Ascending aorta (tissue), 2 donors: Measurements from ENCODE around the gene OR4D1. TPM values are rescaled to one million over a fixed set of nuclear protein-coding genes. Genes with fewer than 3 reads are reported as not detected.

Source experiments
- DNase-seq, 2 donors: peaks; one replicate each; pipeline ENCODE4 v3.0.0-alpha.2; 2019; ENCODE audit warnings: low spot score in 2 of 2
- H3K27ac ChIP-seq, 2 donors: fragments of 200-600 bp; sonication (generic); one replicate each; pipeline ENCODE4 v1.5.1; 2016 to 2017; ENCODE audit warnings: mild to moderate bottlenecking in 1 of 2
- H3K27me3 ChIP-seq: fragments of 200-600 bp; sonication (generic); one replicate; pipeline ENCODE4 v1.5.1; 2017
- H3K36me3 ChIP-seq, 2 donors: fragments of 200-600 bp; sonication (generic); one replicate each; pipeline ENCODE4 v1.5.1; 2016
- H3K4me1 ChIP-seq, 2 donors: fragments of 200-600 bp; sonication (generic); one replicate each; pipeline ENCODE4 v1.5.1; 2016 to 2017; ENCODE audit warnings: mild to moderate bottlenecking in 1 of 2
- H3K4me3 ChIP-seq, 2 donors: fragments of 200-600 bp; sonication (generic); one replicate each; pipeline ENCODE4 v1.5.1; 2016 to 2017; ENCODE audit warnings: mild to moderate bottlenecking in 1 of 2
- H3K9me3 ChIP-seq, 2 donors: fragments of 200-600 bp; sonication (generic); one replicate each; pipeline ENCODE4 v1.5.1; 2016
- intact Hi-C: fragments of 100-400 bp; cut with DNase I; formaldehyde crosslinking; loops from one replicate; pipeline ENCODE4 v1.15.1; 2023
- total RNA-seq: library from RNA; depleted of rRNA; stranded (reverse); fragments of >200 nt; gene quantifications from one replicate; pipeline ENCODE4 v1.1.0, GENCODE V29; 2016
- TF ChIP-seq, protein P1 (sequence below), 3 experiments: fragments of 200-600 bp in 2 of 3; fragments of 450-650 bp in 1 of 3; sonication (generic) in 2 of 3; IDR thresholded peaks; one replicate each; pipeline ENCODE4 v1.5.1; 2016 to 2019; ENCODE audit warnings: antibody characterized with exemption in 3 of 3, mild to moderate bottlenecking in 1 of 3, moderate library complexity in 1 of 3

OR4D1 gene
- total RNA-seq, 1 donor from 2014 or later = not detected

DNA sequence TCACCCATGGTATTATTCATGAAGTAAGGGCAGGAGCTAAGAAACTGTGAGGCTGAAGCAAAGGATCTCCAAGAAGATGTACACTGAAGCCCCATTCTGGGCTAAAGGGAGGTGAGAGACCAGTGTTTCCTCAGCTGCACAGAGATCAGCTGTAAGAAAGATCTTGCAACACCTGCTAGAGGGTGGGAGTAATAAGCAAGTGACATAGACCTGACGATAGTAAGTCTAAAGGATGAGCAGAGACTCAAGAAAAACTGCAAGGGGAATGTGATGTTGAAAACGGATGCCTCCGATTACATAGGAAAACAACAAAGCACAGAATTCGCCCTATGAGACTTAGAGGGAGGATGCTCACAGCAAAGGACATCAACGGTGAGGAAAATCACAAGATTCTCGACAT is 18.5 kb downstream of the OR4D1 start, which contains the start of gene OR4D2:
Gene OR4D2 (plus strand): TSS at position 301 of the 400 bp plus-strand sequence. CDS start 2,674 bp downstream, outside the sequence.
- intact Hi-C loops = no loop called here

DNA sequence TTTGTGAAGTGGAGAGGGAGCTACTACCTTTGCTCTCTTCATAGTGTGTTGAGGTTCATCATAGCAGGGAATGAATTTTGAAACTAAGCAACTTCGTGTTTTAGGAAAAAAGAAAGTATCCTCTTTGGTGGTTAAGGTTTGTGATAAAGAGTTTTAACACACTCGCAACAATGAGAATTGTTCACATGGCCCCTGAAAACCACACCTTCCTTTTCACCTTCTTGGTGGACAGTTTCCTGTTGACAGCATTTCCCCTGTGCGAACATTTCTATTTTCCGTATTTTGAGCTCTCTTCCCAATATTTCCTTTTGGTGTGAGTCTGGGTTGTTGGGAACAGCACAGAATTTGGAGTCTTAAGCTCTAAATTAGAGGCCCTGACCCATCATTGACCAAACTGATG is 22.4 kb downstream of the OR4D1 start:
- DNase-seq = no peak
- Histone ChIP-seq H3K27ac (no peak overlapping the region), H3K36me3 (no peaks in the 10 kb centered on the region), H3K27me3 (no peaks in the 10 kb centered on the region), H3K4me1 (no peaks in the 10 kb centered on the region), H3K4me3 (no peak overlapping the region), H3K9me3 (no peaks in the 10 kb centered on the region)
- TF ChIP-seq, protein P1, sequence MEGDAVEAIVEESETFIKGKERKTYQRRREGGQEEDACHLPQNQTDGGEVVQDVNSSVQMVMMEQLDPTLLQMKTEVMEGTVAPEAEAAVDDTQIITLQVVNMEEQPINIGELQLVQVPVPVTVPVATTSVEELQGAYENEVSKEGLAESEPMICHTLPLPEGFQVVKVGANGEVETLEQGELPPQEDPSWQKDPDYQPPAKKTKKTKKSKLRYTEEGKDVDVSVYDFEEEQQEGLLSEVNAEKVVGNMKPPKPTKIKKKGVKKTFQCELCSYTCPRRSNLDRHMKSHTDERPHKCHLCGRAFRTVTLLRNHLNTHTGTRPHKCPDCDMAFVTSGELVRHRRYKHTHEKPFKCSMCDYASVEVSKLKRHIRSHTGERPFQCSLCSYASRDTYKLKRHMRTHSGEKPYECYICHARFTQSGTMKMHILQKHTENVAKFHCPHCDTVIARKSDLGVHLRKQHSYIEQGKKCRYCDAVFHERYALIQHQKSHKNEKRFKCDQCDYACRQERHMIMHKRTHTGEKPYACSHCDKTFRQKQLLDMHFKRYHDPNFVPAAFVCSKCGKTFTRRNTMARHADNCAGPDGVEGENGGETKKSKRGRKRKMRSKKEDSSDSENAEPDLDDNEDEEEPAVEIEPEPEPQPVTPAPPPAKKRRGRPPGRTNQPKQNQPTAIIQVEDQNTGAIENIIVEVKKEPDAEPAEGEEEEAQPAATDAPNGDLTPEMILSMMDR (IDR thresholded peaks at IDR 0.05) = no peak
- intact Hi-C loops = no loop called here

More for the DNA sequence above, 18.5 kb downstream of the OR4D1 start, which contains the start of gene OR4D2:
- no peak for DNase-seq
- no peaks in the 10 kb centered on the region for H3K36me3 ChIP-seq
- H3K4me1 ChIP-seq = no peaks in the 10 kb centered on the region
- H3K9me3 ChIP-seq = no peaks in the 10 kb centered on the region
- TF ChIP-seq, protein P1 (IDR thresholded peaks at IDR 0.05) = no peak
- H3K27ac ChIP-seq = no peak within 1 kb of the TSS
- no peaks in the 10 kb centered on the region for H3K27me3 ChIP-seq
- H3K4me3 ChIP-seq = no peak within 1 kb of the TSS

DNA sequence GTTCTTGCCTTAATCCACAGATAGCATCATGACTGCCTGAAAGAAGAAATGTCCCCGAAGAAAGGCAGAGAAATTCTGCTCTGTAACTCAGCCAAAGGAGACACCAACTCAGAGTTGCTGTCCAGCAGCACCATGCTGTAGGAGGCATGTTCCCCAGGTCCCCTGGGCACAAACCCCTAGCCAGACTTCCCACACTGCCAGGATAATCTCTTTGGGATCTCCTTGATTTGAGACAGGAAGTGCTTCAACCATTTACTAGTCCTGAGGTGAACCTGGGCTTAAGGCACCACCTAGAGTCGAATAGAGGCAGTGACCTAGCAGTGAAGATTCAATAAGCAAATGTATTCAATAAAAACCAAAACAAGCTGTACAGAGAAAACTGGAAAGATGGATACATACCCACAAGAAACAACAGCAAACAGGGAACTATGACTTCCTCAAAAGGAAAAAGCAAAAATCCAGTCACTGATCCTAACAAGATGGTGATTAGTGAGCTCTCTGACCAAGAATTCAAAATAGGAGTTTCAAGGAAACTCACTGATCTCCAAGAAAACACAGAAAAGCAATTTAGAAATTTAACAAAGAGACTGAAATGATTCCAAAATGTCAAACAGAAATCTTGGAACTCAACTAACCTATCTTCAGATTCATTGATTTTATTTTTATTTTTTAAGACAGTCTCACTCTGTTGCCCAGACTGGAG is 24.3 kb downstream of the OR4D1 start:
- Histone ChIP-seq H3K4me3 (no peak overlapping the region), H3K27me3 (no peaks in the 10 kb centered on the region), H3K4me1 (no peaks in the 10 kb centered on the region), H3K9me3 (no peaks in the 10 kb centered on the region), H3K27ac (no peak overlapping the region), H3K36me3 (no peaks in the 10 kb centered on the region)
- TF ChIP-seq, protein P1 (IDR thresholded peaks at IDR 0.05) = no peak
- DNase-seq = no peak
- intact Hi-C loops = no loop called here

DNA sequence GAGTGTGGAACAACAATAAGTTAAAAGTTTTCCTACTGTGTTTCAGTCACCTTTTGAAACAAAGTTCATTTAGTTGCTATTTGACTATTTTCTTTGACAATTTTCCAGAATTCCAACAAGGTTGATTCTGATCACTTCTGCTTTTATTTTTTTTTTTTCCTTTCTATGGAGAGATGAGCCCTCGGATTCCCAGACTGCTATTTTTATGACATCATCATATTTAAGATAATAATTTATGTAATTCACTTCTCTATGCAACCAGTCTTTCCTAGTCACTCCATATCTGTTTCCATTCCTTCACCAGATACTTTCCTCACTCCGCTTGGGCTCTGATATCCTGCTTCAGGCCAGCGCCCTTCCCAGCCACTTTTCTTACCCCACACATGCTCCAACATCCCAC is 26.7 kb downstream of the OR4D1 start:
- Histone ChIP-seq H3K4me1 (no peaks in the 10 kb centered on the region), H3K36me3 (no peaks in the 10 kb centered on the region), H3K27ac (no peak overlapping the region), H3K27me3 (no peaks in the 10 kb centered on the region), H3K9me3 (no peaks in the 10 kb centered on the region), H3K4me3 (no peak overlapping the region)
- intact Hi-C loops = no loop called here
- DNase-seq = no peak
- TF ChIP-seq, protein P1 (IDR thresholded peaks at IDR 0.05) = no peak

DNA sequence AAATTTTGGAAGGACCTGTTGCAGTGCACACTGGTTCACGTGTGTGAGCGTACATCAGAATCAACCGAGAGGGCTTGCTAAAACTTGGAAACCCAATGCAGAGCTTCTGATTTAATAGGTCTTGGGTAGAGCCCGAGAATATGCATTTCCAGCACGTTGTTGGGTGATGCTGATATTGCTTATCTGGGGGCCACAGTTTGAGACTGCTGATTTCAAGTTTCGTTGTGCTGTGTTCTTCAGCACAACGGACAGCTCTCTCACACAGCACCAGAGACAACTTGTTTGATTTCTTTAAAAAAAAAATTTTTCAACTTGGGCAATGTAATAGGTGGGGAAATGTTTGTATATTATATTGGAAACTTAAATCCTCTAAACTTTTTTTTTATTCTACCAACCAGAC is 28.0 kb downstream of the OR4D1 start:
- no peaks in the 10 kb centered on the region for H3K9me3 ChIP-seq
- H3K36me3 ChIP-seq = no peaks in the 10 kb centered on the region
- H3K4me3 ChIP-seq = no peak overlapping the region
- no peak overlapping the region for H3K27ac ChIP-seq
- no peaks in the 10 kb centered on the region for H3K4me1 ChIP-seq
- no peak for DNase-seq
- TF ChIP-seq, protein P1 (IDR thresholded peaks at IDR 0.05) = no peak
- no peaks in the 10 kb centered on the region for H3K27me3 ChIP-seq
- intact Hi-C loops = no loop called here
